Dendritic cell treated with granulocyte-macrophage colony-stimulating factor and Interleukin-4, amounts not matched to agents 40 ng/mL and 50 ng/mL, for 4 days (primary cell): ENCODE results near the gene RASA4B.
A peak's percentile ranks its signal among the peaks of the same experiment; 100 is the strongest.

Source experiments
- H3K27ac Mint-ChIP-seq: one replicate; pipeline ENCODE4 v1.8.0; 2022; ENCODE audit warnings: mild to moderate bottlenecking, mixed read lengths
- H3K27me3 Mint-ChIP-seq: one replicate; pipeline ENCODE4 v1.8.0; 2022; ENCODE audit warnings: mild to moderate bottlenecking, mixed read lengths
- H3K36me3 Mint-ChIP-seq: one replicate; pipeline ENCODE4 v1.8.0; 2022; ENCODE audit warnings: low read depth, mixed read lengths
- H3K4me1 Mint-ChIP-seq: one replicate; pipeline ENCODE4 v1.8.0; 2022; ENCODE audit warnings: low read depth, mixed read lengths
- H3K4me3 Mint-ChIP-seq: one replicate; pipeline ENCODE4 v1.8.0; 2022; ENCODE audit warnings: mild to moderate bottlenecking, moderate library complexity, mixed read lengths
- H3K9me3 Mint-ChIP-seq: one replicate; pipeline ENCODE4 v1.8.0; 2022; ENCODE audit warnings: mixed read lengths
- intact Hi-C: fragments of 100-400 bp; cut with micrococcal nuclease; formaldehyde crosslinking; loops from one replicate; pipeline ENCODE4 v1.15.0; 2022

The RASA4B gene

GRCh38 chr7:102472126-102473041, 45.2 kb downstream of the RASA4B start:
- peaks cover 5% of the 10 kb centered on the region for H3K4me1 Mint-ChIP-seq
- H3K27ac Mint-ChIP-seq = no peak overlapping the region
- no peaks in the 10 kb centered on the region for H3K9me3 Mint-ChIP-seq
- H3K4me3 Mint-ChIP-seq = no peak overlapping the region
- H3K36me3 Mint-ChIP-seq = peaks cover 53% of the 10 kb centered on the region
- no peaks in the 10 kb centered on the region for H3K27me3 Mint-ChIP-seq
- intact Hi-C loops = no loop called here

DNA sequence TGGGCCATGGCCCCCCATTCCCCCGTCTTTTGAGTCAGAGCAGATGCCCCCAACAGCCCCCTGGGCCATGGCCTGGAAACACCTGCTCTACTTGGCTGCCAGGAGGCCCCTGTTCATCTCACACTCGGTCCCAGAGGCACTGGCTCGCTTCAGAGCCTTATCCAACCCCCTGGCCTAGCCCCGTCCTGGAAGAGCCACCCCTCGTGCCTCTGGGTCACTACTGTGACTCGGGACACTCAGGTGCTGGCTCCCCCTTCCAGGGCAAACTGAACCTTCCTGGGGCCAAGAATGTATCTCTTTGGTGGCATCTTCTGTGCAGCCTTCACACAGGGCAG, 45.8 kb downstream of the RASA4B start:
- peak overlapping the region; percentile 38 for H3K27ac Mint-ChIP-seq
- intact Hi-C loops = no loop called here

GRCh38 chr7:102469972-102470825, 47.4 kb downstream of the RASA4B start:
- Mint-ChIP-seq H3K36me3 (peaks cover 64% of the 10 kb centered on the region), H3K27me3 (peaks cover 6% of the 10 kb centered on the region), H3K4me3 (no peak overlapping the region), H3K4me1 (peaks cover 16% of the 10 kb centered on the region), H3K27ac (no peak overlapping the region), H3K9me3 (no peaks in the 10 kb centered on the region)
- intact Hi-C loops = no loop called here

More for the DNA sequence above, 45.8 kb downstream of the RASA4B start:
- Mint-ChIP-seq H3K4me3 (no peak overlapping the region), H3K27me3 (no peaks in the 10 kb centered on the region), H3K4me1 (peaks cover 5% of the 10 kb centered on the region), H3K36me3 (peaks cover 59% of the 10 kb centered on the region), H3K9me3 (no peaks in the 10 kb centered on the region)

DNA sequence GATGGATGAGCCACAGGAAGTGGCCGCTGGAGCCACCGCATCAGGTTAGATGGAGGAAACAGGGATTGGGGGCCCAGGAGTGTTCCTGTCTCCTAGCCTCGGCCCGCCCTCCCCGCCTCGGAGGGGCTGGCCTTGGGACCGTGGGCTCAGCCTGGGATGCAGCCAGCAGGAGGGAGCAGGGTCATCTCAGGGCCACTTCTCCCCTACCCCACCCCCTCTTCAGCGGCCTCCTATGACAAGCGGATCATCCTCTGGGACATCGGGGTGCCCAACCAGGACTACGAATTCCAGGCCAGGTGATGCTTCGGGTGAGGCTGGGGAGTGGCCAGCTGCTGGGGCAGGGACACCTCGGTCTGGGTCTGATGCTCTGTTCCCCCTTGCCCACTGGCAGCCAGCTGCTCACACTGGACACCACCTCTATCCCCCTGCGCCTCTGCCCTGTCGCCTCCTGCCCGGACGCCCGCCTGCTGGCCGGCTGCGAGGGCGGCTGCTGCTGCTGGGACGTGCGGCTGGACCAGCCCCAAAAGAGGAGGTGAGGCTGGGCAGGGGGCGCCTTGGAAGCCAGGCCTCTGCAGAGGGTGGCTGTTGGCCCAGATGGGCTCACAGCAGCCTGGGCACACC, 48.1 kb downstream of the RASA4B start:
- Mint-ChIP-seq H3K9me3 (no peaks in the 10 kb centered on the region), H3K4me3 (no peak overlapping the region), H3K36me3 (peaks cover 71% of the 10 kb centered on the region), H3K27me3 (peaks cover 6% of the 10 kb centered on the region), H3K4me1 (peaks cover 18% of the 10 kb centered on the region), H3K27ac (no peak overlapping the region)
- intact Hi-C loops = no loop called here

GRCh38 chr7:102468478-102469350, 48.9 kb downstream of the RASA4B start:
- H3K27ac Mint-ChIP-seq = no peak overlapping the region
- H3K4me3 Mint-ChIP-seq = no peak overlapping the region
- intact Hi-C loops = no loop called here
- H3K4me1 Mint-ChIP-seq = peaks cover 25% of the 10 kb centered on the region
- H3K9me3 Mint-ChIP-seq = no peaks in the 10 kb centered on the region
- peaks cover 72% of the 10 kb centered on the region for H3K36me3 Mint-ChIP-seq
- peaks cover 6% of the 10 kb centered on the region for H3K27me3 Mint-ChIP-seq

GRCh38 chr7:102467581-102468477, 49.7 kb downstream of the RASA4B start:
- Mint-ChIP-seq H3K27me3 (peaks cover 6% of the 10 kb centered on the region), H3K4me1 (peaks cover 28% of the 10 kb centered on the region), H3K36me3 (peaks cover 63% of the 10 kb centered on the region), H3K9me3 (no peaks in the 10 kb centered on the region), H3K27ac (no peak overlapping the region), H3K4me3 (no peak overlapping the region)
- intact Hi-C loops = no loop called here

DNA sequence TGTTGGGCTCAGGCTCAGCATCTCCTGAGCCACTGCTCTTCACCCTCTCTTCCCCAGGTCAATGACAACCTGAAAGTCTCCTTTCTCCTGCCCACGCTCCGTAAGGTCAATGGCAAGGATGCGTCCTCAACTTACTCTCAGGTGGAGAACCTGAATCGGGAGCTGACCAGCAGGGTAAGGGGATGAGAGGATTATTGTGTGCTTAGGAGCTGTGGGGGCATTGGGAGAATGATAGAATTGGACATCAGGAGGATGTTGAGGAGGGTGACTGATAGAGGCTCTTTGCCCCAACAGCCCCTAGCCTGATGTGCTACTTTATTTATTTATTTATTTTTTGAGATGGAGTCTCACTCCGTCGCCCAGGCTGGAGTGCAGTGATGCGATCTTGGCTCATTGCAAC, 51.5 kb downstream of the RASA4B start:
- H3K27me3 Mint-ChIP-seq = peaks cover 6% of the 10 kb centered on the region
- intact Hi-C loops = no loop called here
- H3K4me1 Mint-ChIP-seq = peaks cover 38% of the 10 kb centered on the region
- no peak overlapping the region for H3K4me3 Mint-ChIP-seq
- peak overlapping the region; percentile 91 for H3K27ac Mint-ChIP-seq
- H3K36me3 Mint-ChIP-seq = peaks cover 57% of the 10 kb centered on the region
- H3K9me3 Mint-ChIP-seq = no peaks in the 10 kb centered on the region

DNA sequence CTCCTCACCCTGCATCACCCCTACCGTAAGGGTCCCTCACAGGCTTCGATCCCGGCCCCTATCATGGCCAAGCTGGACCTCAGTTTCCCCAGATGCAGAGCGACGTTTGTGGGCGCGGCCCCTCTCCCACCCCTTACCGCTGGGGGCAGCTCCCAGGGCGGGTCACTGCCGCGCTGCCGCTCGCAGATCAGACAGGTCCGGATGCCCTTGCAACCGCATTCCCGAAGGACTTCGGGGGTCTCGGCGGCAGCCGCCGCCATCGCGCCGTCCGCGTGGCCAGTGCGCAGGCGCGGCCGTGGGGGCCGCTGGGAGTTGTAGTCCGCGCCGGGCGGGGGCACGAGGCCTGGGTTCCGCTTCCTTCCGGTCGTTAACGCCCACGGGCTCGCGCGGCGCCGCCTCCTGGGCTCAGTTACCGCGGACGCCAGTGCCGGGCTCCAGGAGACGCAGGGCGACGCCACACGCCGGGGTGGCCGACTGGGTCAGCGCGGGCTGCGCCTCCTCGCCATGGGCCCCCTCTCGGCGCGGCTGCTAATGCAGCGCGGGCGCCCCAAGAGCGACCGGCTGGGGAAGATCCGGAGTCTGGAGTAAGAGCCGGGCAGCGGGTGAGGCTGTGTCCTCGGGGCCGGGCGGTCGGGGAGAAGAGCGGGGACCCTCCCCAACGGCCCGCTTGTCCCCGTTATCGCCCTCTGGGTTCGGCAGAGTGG, 52.8 kb downstream of the RASA4B start, which contains the start of the genes ALKBH4 and LRWD1:
ALKBH4 (minus strand) TSS at position 287 of the 704 bp plus-strand sequence; CDS start at position 260, 27 bp downstream.
LRWD1 (plus strand) TSS at position 408 of the 704 bp plus-strand sequence; CDS start at position 505, 97 bp downstream.
- peaks cover 6% of the 10 kb centered on the region for H3K27me3 Mint-ChIP-seq
- H3K36me3 Mint-ChIP-seq = peaks cover 67% of the 10 kb centered on the region
- peaks cover 40% of the 10 kb centered on the region for H3K4me1 Mint-ChIP-seq
- peak within 1 kb of the TSS; percentile 94 for H3K4me3 Mint-ChIP-seq
- intact Hi-C loops = loop anchor here (2.0 kb wide), 1 partner anchor 34 kb away; no protein-coding TSS in a partner anchor
- H3K27ac Mint-ChIP-seq = peak within 1 kb of the TSS; percentile 91
- H3K9me3 Mint-ChIP-seq = no peaks in the 10 kb centered on the region

DNA sequence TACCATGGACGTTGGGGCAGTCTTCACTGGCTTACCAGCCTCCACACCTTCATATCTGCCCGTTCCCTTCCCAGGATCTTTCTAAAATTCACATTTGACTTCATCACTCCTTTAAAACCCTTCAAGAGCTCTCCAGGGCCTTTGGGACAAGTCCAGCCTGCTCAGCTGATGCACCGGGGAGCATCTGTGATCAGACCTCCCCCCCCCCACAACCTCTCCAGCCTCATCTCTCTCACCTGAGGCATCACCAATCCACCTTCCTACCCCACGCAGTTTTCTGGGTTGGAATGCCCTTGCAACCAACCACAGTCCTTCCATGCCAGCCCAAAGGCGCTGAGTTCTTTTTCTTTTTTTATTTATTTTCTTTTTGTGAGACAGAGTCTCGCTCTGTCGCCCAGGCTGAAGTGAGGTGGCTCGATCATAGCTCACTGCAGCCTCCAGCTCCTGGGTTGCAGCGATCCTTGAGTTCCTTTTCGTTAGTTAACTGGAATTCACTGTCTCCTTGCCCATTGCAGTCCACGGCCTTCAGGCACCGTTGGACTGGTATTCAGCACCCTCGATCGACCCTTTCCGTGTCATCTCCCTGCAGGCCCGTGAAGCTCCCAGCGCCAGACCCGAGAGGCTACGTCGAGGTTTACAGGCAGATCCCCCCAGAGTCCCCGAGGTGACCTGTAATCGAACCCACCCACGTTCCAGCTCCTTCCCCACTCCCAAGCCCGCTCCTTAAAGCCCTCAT, 53.6 kb downstream of the RASA4B start:
- H3K9me3 Mint-ChIP-seq = no peaks in the 10 kb centered on the region
- H3K4me1 Mint-ChIP-seq = peaks cover 40% of the 10 kb centered on the region
- peaks cover 71% of the 10 kb centered on the region for H3K36me3 Mint-ChIP-seq
- peaks cover 6% of the 10 kb centered on the region for H3K27me3 Mint-ChIP-seq
- intact Hi-C loops = loop anchor here (2.0 kb wide), 1 partner anchor 33 kb away; no protein-coding TSS in a partner anchor
- peak overlapping the region; percentile 94 for H3K4me3 Mint-ChIP-seq
- H3K27ac Mint-ChIP-seq = peak overlapping the region; percentile 91

- H3K4me3 Mint-ChIP-seq = no peak overlapping the region
- H3K9me3 Mint-ChIP-seq = no peaks in the 10 kb centered on the region
- peaks cover 80% of the 10 kb centered on the region for H3K36me3 Mint-ChIP-seq
- H3K27ac Mint-ChIP-seq = no peak overlapping the region
- intact Hi-C loops = no loop called here
- H3K4me1 Mint-ChIP-seq = peaks cover 32% of the 10 kb centered on the region
- peaks cover under 1% of the 10 kb centered on the region for H3K27me3 Mint-ChIP-seq
Measured at GRCh38 chr7:102460467-102460866, 57.1 kb downstream of the RASA4B start.

DNA sequence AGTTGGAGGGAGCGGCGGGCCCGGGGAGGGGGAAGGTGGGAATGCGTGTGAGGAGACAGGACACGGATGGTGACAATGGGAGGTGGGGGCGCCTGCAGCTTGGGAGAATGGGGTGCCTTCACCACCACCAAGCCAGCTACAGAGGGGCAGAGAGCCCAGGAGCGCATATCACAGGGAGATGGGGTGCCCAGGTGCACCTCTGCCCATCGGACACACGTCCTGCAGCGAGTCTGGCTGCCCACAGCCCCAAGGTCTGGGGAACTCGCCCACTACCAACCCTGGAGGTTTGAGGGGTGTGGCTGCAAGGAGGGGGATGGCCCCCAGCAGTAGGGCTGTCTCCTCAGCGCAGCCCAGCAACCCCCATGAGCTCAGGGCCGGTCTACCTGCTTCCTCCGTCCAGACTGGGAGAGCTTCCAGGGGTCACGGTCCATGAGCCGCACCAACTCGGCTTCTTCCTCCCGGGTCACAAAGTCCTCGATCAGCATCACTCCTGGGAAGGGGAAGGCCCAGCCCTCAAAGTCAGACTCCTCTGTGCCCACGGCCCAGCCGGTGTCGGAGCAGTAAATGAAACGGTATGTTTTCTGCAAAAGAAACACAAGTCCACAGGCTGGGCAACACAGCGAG, 58.2 kb downstream of the RASA4B start:
- peaks cover 36% of the 10 kb centered on the region for H3K4me1 Mint-ChIP-seq
- H3K27ac Mint-ChIP-seq = peak overlapping the region; percentile 23
- intact Hi-C loops = no loop called here
- peaks cover 79% of the 10 kb centered on the region for H3K36me3 Mint-ChIP-seq
- H3K4me3 Mint-ChIP-seq = no peak overlapping the region
- no peaks in the 10 kb centered on the region for H3K27me3 Mint-ChIP-seq
- no peaks in the 10 kb centered on the region for H3K9me3 Mint-ChIP-seq
